ENCODE results near the gene CRYAB.
"Not testable (repeated sequence)": the region's sequence is repeated elsewhere in the genome, so short reads cannot be mapped to it uniquely, and the experiment has no call there.

CRYAB gene

DNA sequence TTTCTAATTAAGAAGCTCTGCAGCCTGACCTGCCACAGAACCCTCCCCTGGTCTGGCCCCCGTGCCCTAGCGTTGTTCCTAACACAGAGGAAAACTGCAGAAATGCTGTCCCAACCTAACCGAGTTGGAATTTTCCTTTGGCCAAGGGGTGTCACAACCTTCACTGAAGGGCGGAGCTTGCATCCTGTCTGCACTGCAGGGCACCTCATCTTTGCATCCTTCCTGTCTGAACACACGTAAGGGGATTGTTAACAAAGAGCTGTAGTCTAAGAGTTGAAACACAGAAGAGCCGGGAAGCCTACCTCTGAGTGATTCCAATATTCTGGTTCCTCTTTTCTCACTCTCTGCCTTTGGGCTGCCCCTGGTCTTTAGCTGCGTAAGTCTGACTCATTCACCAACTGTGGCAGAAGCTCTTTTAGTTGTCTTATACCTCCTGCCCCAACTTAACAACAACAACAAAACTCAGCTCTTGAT is 27.2 kb upstream of the CRYAB start:
- Mint-ChIP-seq H3K27ac (peak overlapping the region; percentile 89), H3K4me1 (ENCODE audit: low read depth) (peaks cover 75% of the 10 kb centered on the region), H3K36me3 (ENCODE audit: low read depth) (peaks cover 5% of the 10 kb centered on the region), H3K9me3 (no peaks in the 10 kb centered on the region), H3K4me3 (peak overlapping the region; percentile 73), H3K27me3 (no peaks in the 10 kb centered on the region)
- DNase-seq, result peak; percentile 55

DNA sequence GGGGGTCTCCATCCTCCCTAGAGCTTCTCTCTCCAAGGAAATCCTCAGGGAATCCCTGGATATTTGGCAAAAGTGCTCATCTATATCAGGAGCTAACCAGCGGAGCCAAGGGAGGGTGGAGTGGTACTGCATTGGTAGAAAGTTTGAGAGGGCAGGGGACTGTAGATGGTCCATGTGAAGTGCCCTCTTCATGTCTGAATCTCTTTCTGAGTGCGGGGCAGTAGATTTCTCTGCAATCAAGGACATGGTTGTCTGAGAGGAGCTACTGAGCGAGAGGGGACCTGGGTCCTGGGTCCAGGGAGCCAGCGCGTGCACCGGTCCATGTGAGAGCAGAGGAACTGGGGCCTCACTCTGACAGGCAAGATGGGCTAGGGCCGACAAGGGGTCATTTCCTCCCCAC is 26.3 kb upstream of the CRYAB start:
- Mint-ChIP-seq H3K9me3 (no peaks in the 10 kb centered on the region), H3K4me1 (ENCODE audit: low read depth) (peaks cover 80% of the 10 kb centered on the region), H3K27me3 (no peaks in the 10 kb centered on the region), H3K27ac (peak overlapping the region; percentile 89), H3K36me3 (ENCODE audit: low read depth) (peaks cover 5% of the 10 kb centered on the region), H3K4me3 (peak overlapping the region; percentile 73)
- no peak for DNase-seq

DNA sequence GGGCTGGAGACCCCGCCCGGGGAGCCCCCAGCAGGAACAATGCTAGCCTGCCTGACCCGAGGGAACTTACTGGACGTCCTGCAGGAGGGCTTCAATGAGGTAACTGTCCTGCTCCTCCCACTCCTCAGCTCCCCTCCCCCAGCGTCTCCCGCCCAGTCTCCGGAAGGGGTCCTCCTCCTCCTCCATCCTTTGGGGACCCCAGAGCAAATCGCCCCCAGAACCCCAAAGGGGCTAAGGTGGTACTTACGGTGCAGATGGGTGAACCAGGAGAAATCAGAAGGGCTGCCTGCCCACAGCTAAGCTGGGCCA is 25.8 kb upstream of the CRYAB start:
- Mint-ChIP-seq H3K4me1 (ENCODE audit: low read depth) (peaks cover 80% of the 10 kb centered on the region), H3K9me3 (no peaks in the 10 kb centered on the region), H3K36me3 (ENCODE audit: low read depth) (peaks cover under 1% of the 10 kb centered on the region), H3K4me3 (peak overlapping the region; percentile 73), H3K27ac (peak overlapping the region; percentile 89), H3K27me3 (no peaks in the 10 kb centered on the region)
- DNase-seq, result no peak

DNA sequence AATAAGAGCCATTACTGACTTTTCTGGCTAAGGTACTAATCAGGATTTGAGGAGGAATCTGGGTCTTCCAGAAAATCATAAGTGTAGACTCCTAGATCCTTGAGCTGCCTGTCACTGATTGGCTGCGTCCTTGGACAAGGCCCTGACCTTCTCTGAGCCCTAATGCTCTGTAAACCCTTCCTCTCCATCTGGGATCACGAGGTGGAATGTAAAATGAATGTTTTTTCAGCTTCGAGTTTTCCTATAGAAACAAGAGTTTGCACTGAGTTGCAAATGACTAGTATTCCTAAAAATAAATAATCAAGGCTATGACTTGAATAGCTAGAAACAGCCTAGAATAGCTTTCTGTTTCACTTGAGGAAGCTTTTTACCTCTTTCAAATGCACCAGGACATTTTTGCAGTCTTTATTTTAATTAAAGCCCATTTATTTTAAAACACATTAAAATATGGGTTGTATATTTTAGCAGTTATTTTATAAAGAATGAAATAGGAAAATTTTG is 24.5 kb upstream of the CRYAB start:
- Mint-ChIP-seq H3K4me1 (ENCODE audit: low read depth) (peaks cover 73% of the 10 kb centered on the region), H3K36me3 (ENCODE audit: low read depth) (no peaks in the 10 kb centered on the region), H3K27me3 (no peaks in the 10 kb centered on the region), H3K27ac (peak overlapping the region; percentile 91), H3K9me3 (no peaks in the 10 kb centered on the region), H3K4me3 (peak overlapping the region; percentile 73)
- DNase-seq, result no peak

DNA sequence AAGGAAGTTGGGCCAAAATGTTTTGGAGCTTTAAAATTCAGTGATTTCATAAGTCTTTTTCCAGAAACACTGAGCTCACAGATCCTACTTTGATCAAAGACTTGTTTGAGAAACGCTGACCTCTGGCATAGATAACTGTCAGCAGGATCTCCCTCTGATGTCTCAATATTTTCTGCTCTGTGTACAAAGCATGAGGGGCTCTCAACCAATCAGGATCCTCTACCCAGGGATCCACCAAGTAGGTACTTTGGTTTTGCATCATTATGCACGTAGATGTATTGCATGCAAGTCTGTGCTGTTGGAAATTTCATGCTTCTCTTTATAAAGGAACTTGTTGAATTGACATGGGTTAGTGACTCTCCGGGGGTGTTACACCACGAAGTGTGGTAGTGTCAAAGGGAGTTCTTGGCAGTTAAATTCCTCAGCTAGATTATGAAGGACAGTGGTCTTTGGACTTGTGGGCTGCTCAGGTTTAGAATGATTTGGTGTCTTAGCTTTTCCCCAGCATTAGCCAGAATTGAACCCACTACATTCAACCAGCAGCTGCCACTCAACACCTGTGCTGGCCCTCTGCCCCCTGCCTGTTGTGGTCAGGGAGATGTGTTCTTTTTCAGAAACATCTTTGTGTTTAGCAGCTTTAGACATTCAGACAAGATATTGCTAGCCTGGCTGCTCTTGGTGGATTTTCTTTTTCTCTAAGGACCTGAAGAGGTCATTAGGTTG is 23.9 kb upstream of the CRYAB start:
- H3K4me1 Mint-ChIP-seq (ENCODE audit: low read depth), result peaks cover 71% of the 10 kb centered on the region
- peak overlapping the region; percentile 91 for H3K27ac Mint-ChIP-seq
- no peaks in the 10 kb centered on the region for H3K36me3 Mint-ChIP-seq (ENCODE audit: low read depth)
- no peaks in the 10 kb centered on the region for H3K27me3 Mint-ChIP-seq
- H3K9me3 Mint-ChIP-seq, result no peaks in the 10 kb centered on the region
- no peak for DNase-seq
- H3K4me3 Mint-ChIP-seq, result peak overlapping the region; percentile 73

DNA sequence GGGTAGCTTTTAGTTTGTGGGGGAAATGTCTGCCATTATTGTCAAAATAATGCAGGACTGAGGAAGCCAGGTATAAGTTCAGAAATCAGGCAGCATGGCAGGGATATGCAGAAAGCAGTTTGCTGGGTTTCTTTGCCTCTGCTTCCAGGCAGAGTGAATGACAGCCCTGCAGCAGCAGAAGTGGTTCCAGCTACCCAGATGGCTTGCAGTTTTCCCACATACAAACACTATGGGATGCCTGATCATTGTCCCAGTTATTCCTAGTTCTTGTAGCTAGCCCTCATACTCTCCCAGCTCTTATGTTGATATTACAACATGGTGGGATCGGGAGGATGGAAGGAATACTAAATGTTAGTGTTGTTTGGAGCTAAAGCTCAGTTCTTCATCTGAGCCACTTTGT is 22.7 kb upstream of the CRYAB start:
- no peaks in the 10 kb centered on the region for H3K9me3 Mint-ChIP-seq
- no peak overlapping the region for H3K4me3 Mint-ChIP-seq
- no peak overlapping the region for H3K27ac Mint-ChIP-seq
- no peaks in the 10 kb centered on the region for H3K27me3 Mint-ChIP-seq
- H3K4me1 Mint-ChIP-seq (ENCODE audit: low read depth), result peaks cover 64% of the 10 kb centered on the region
- H3K36me3 Mint-ChIP-seq (ENCODE audit: low read depth), result no peaks in the 10 kb centered on the region
- no peak for DNase-seq

DNA sequence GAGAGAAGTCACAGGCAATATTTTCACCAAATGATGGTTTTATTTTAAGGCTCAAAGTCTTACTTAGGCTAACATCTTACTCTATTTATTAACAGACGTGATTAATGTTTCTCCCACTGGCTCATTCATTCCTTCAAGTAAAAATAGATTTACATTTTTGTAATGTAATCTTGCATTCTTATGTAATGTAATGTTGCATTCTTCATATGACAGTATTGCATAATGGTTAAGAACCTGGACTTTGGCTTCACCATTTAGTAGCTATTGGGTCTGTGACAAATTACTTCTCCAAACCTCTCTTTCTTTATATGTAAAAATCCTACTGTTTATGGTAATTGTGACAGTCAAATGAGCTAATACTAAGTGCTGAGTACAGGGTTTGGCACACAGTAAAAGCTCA is 22.3 kb upstream of the CRYAB start:
- no peak for DNase-seq
- Mint-ChIP-seq H3K4me1 (ENCODE audit: low read depth) (peaks cover 60% of the 10 kb centered on the region), H3K4me3 (no peak overlapping the region), H3K27ac (no peak overlapping the region), H3K9me3 (no peaks in the 10 kb centered on the region), H3K27me3 (no peaks in the 10 kb centered on the region), H3K36me3 (ENCODE audit: low read depth) (no peaks in the 10 kb centered on the region)

DNA sequence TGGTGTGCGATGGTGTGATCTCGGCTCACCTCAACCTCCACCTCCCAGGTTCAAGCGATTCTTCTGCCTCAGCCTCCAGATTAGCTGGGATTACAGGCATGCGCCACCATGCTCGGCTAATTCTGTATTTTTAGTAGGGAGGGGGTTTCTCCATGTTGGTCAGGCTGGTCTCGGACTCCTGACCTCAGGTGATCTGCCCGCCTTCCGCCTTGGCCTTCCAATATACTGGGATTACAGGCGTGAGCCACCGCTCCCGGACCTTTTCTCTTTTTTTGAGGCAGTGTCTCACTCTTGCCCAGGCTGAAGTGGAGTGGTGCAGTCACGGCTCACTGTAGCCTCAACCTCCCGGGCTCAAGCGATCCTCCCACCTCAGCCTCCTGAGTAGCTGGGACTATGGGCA is 21.6 kb upstream of the CRYAB start:
- not testable (repeated sequence) for DNase-seq; H3K27me3 Mint-ChIP-seq; H3K4me3 Mint-ChIP-seq; H3K9me3 Mint-ChIP-seq; H3K36me3 Mint-ChIP-seq (ENCODE audit: low read depth)
- Mint-ChIP-seq H3K4me1 (ENCODE audit: low read depth) (peaks cover 53% of the 10 kb centered on the region), H3K27ac (peak overlapping the region; percentile 91)

DNA sequence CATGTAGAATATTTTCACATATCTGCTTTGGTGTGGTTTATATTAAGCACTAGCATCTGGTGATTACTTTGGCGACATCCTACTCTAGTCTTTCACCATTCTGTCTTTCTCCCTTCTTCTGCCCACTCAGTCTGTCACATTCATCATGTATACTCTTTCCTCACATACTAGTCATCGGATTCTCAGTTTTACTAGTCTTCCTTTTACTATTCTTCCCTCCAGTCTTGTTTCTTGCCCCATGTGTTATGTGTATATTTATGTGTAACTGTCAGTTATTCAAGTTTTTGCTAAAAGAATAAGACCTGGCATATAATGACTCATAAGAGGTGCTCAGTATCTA is 21.0 kb upstream of the CRYAB start:
- DNase-seq, result no peak
- H3K9me3 Mint-ChIP-seq, result no peaks in the 10 kb centered on the region
- H3K27me3 Mint-ChIP-seq, result no peaks in the 10 kb centered on the region
- H3K27ac Mint-ChIP-seq, result peak overlapping the region; percentile 91
- no peak overlapping the region for H3K4me3 Mint-ChIP-seq
- peaks cover 48% of the 10 kb centered on the region for H3K4me1 Mint-ChIP-seq (ENCODE audit: low read depth)
- no peaks in the 10 kb centered on the region for H3K36me3 Mint-ChIP-seq (ENCODE audit: low read depth)

DNA sequence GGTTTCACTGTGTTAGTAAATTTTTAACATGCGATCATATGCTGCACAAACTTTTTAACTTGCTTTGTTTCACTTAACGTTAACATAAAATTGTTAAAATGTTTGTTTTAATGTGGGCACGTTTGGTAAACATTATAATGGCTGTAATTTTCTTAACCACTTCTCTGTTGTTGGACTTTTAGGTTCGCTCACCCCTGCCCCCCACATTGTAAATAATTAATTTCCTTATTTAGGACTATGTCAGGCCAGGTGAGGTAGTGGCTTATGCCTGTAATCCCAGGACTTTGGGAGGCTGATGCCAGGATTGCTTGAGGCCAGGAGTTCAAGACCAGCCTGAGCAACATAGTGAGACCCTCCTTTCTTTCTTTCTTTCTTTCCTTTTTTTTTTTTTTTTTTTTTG is 18.9 kb upstream of the CRYAB start:
- Mint-ChIP-seq H3K27ac (no peak overlapping the region), H3K36me3 (ENCODE audit: low read depth) (no peaks in the 10 kb centered on the region), H3K27me3 (no peaks in the 10 kb centered on the region), H3K4me3 (no peak overlapping the region), H3K4me1 (ENCODE audit: low read depth) (peaks cover 45% of the 10 kb centered on the region), H3K9me3 (no peaks in the 10 kb centered on the region)
- no peak for DNase-seq

DNA sequence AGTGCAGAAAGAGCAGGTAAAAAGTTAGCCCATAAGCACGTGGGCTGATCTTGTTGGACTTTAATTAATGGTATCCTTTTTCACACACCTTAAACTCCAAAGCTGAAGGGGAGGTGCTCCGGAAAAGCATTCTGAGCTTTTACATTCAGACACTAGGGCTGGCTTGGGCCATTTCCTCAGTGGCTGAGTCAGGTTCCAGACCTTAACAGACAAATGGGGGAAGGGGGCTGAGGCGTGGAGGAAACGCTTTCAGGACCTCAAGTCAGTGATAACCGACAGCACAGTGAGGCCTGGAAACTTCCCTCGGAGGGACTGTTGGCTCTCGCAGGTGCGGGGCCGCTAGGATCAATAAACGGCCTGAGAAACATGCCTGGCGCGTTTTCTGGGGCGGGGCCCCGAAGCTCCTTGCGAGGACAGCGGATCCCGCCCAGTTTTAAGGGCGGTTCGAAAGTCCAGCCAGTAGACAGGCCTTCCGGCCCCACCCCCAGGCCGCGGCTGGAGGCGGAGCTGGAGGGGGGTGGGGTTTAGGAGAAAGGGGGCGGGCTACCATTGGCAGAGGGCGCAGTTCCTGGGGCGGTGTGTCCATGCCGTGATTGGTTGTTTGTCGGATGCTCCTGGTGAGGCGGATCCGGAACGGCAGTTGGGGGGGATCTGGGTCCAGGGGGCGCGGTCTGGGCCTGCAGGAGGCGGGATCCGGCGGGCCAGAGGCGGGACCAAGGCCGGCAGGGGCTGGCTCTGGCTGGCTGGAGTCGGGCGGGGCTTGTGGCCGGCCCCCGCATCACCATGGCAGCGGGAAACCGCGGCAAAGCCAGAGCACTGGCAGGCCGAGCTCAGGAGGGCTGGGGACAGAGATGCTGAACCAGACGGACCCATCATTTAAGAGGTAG is 15.2 kb upstream of the CRYAB start:
- H3K4me3 Mint-ChIP-seq, result peak overlapping the region; percentile 82
- peak overlapping the region; percentile 93 for H3K27ac Mint-ChIP-seq
- no peaks in the 10 kb centered on the region for H3K27me3 Mint-ChIP-seq
- no peaks in the 10 kb centered on the region for H3K9me3 Mint-ChIP-seq
- H3K4me1 Mint-ChIP-seq (ENCODE audit: low read depth), result peaks cover 18% of the 10 kb centered on the region
- peak; percentile 99 for DNase-seq
- H3K36me3 Mint-ChIP-seq (ENCODE audit: low read depth), result no peaks in the 10 kb centered on the region

DNA sequence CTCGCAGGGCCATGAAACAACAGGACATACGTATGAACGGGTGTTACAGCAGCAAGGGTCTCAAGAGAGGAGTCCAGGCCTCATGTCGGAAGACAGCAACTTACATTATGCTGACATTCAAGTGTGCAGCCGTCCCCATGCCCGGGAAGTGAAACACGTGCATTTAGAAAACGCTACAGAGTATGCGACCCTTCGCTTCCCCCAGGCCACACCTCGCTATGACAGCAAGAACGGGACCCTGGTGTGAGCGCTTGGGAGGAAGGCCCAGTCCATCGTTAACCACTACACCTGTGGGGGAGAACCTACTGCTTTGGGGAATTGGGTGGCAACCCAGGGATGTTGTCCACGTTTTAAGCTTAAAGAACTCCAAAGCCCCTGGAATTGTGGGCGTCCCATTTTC is 14.4 kb upstream of the CRYAB start:
- DNase-seq, result no peak
- H3K27me3 Mint-ChIP-seq, result no peaks in the 10 kb centered on the region
- H3K4me1 Mint-ChIP-seq (ENCODE audit: low read depth), result peaks cover 16% of the 10 kb centered on the region
- H3K9me3 Mint-ChIP-seq, result no peaks in the 10 kb centered on the region
- H3K4me3 Mint-ChIP-seq, result no peak overlapping the region
- H3K27ac Mint-ChIP-seq, result peak overlapping the region; percentile 10
- H3K36me3 Mint-ChIP-seq (ENCODE audit: low read depth), result no peaks in the 10 kb centered on the region

DNA sequence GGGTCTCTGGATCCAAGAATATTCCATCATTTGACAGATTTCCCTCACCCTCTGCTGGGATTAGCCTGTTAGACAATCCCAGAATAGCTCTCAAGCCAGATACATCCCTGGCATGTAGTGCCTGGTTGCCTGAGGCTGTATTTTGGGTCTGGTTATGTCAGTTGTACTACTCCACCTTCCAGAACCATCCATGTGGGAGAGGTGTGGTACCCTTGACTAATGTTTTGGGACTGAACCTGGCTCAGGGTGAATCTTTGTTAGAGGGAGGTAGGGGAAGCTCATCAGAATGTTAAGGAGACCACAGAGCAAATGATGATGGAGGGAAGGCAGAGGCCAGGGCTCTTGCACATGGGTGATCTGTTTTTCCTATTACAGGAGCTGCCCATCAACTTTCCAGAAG is 12.4 kb upstream of the CRYAB start:
- DNase-seq, result no peak
- Mint-ChIP-seq H3K27me3 (no peaks in the 10 kb centered on the region), H3K4me1 (ENCODE audit: low read depth) (peaks cover 16% of the 10 kb centered on the region), H3K36me3 (ENCODE audit: low read depth) (no peaks in the 10 kb centered on the region), H3K27ac (no peak overlapping the region), H3K4me3 (no peak overlapping the region), H3K9me3 (no peaks in the 10 kb centered on the region)

DNA sequence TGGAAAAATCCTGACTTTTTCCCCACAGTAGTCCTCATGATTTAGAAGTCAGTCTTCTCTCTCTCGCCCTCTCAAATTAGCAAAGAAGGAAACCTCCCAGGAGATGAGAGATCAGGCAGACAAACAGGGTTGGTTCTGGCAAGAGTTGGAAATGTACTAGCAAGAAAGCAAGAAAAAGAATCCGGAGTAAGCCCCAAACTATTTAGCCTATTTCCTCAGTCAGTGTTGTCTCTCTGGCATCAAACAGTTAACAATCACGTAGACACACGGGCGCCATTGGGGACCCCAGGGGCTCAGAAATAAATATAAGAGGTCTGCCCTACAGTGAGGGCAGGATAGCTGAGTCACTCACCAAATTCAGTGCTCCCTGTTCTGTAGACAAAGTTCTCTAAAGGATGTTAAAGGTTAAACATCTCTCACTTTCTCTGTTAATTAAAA is 11.8 kb upstream of the CRYAB start:
- no peaks in the 10 kb centered on the region for H3K36me3 Mint-ChIP-seq (ENCODE audit: low read depth)
- no peaks in the 10 kb centered on the region for H3K9me3 Mint-ChIP-seq
- H3K4me1 Mint-ChIP-seq (ENCODE audit: low read depth), result peaks cover 16% of the 10 kb centered on the region
- no peak overlapping the region for H3K4me3 Mint-ChIP-seq
- DNase-seq, result no peak
- H3K27me3 Mint-ChIP-seq, result no peaks in the 10 kb centered on the region
- no peak overlapping the region for H3K27ac Mint-ChIP-seq

DNA sequence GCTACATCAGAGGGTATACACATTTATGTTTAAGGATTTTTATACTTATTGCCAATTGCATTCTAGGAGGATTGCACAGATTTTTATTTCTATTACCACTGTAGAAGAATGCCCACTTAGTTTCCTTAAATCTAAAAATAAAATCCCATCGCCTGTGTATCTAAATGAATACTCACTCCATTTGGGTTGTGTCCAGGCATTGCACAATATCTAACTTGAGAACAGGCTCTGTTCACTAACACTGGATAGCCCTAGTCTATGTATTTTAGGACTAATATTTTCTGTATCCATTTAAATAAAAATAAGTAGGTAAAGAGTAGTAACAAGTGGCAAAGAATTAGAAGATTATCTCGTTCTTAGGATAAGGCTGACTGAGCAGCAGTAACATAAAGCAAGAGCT is 11.2 kb upstream of the CRYAB start:
- H3K36me3 Mint-ChIP-seq (ENCODE audit: low read depth), result no peaks in the 10 kb centered on the region
- no peaks in the 10 kb centered on the region for H3K9me3 Mint-ChIP-seq
- no peak overlapping the region for H3K27ac Mint-ChIP-seq
- H3K27me3 Mint-ChIP-seq, result peaks cover 6% of the 10 kb centered on the region
- H3K4me3 Mint-ChIP-seq, result no peak overlapping the region
- no peak for DNase-seq
- H3K4me1 Mint-ChIP-seq (ENCODE audit: low read depth), result peaks cover 16% of the 10 kb centered on the region
